GM19193 (cell line): Measurements from ENCODE around the gene FBXO39.

Experiments used
- POLR2A ChIP-seq: IDR thresholded peaks from 4 replicates; pipeline ENCODE4 v1.6.1; 2011; ENCODE audit not compliant: insufficient read depth, insufficient read length; ENCODE audit errors: extremely low read depth

The FBXO39 gene

DNA sequence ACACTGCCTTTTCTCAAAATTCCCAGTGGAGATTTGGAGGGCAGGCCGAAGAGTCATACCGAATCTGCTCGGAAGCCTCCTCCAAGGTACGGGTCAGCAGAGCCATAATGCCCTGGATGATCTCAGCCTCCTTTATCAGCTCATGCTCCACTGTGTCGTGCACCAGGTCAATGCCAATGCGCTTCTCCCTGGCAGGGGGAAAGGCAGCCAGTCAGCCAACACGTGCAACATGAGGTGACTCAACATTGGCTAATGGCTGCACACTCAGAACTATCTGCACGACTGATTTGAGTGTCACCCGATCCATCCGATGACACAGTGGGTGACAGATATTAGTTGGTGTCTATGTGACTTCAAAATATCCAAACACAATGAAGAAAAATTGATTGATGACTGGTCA lies 39.8 kb downstream of the FBXO39 start:
- no peak for TF ChIP-seq POLR2A

- no peak for TF ChIP-seq POLR2A
Observed at GRCh38 chr17:6818938-6819337, 42.9 kb downstream of the FBXO39 start.

DNA sequence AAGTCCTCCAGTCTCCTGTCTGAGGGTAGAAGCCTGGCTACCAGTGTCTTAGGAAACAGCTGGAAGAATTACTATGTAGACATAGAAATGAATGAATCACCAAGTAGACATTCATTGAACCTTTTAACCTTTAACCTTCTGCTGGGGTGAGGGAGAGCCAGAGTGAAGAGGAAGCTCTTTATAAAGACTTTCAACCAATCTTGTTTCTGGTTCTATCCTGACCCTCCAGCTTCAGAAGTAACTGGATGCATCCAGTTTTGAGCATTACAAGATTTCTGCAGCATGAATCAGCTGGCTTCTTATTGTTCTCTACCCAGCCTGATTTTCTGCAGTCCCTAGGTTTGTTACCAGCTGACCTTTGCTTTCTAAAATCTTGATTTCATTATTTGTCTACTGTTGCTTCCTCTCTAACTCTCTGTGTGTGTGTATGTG lies 47.0 kb downstream of the FBXO39 start:
- no peak for TF ChIP-seq POLR2A

- TF ChIP-seq POLR2A = no peak
Observed at GRCh38 chr17:6830383-6830986, 54.5 kb downstream of the FBXO39 start.

DNA sequence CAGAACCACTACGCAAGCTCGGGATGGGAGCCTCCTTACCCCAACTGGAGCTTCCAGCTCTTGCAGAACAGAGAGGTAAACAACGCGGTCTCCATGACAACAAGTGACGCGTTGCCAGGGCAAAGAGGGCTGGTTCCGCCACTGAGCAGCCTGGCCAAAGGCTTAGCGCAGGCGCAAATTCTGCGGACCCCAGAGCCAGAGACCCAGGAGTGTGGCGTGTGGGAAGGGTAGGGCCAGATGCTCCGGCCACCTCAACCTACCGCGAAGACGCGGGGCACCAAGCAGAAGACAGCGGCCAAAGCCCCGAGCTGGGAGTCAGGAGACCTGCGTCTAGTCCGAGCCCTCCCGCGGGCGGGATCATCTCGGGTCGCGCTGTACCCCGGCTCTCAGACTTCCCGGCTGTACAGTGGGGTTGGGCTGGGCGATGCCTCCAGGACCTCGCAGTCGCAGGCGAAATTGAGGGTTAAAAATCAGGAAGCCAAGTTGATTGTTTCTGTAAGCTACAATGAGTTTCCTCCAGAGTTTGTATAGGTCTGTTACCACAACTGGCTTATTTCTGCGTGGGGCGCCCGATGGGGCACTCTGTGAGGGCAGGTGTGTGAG lies 55.7 kb downstream of the FBXO39 start, which contains the start of gene TEKT1:
Gene TEKT1, minus strand, starts transcription at position 69 of the 603 bp plus-strand sequence. CDS start 1,353 bp downstream, outside the sequence.
- no peak for TF ChIP-seq POLR2A
